ENCODE measurements around the gene CANT1. TPM values are rescaled to one million over a fixed set of nuclear protein-coding genes. Genes with fewer than 3 reads are reported as not detected.

CANT1 gene
- total and polyA plus RNA-seq, 9 donors = 18.6 to 48.8 (median 33.8) TPM

DNA sequence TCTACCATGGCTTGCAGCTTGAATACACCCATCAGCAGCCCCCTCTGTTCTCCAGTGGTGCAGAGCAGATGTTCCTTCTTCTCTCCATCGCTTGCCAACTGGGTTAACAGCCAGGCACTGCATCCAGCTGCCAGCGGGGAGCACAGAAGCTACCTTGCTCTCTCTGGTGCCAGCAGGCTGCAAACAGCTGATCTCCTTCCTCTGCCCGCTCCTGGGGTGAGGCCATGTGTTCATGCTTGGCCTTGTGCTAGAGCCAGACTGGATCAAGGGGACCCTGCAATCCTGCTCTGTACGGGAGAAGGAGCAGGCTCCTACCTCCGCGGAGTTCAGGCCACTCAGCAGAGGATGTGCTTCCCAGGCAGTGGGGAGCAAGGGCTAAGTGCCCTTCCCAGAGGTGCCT lies 41.0 kb upstream of the CANT1 start:
- peak in 1 of 5 donors; percentile 24 for DNase-seq
- intact Hi-C loops (cut with DNase I) = no loop called here
- Histone ChIP-seq H3K4me1 (ENCODE audit: insufficient read depth) (no peaks in the 10 kb centered on the region), H3K36me3 (no peaks in the 10 kb centered on the region), H3K27me3 (no peaks in the 10 kb centered on the region), H3K4me3 (no peak overlapping the region), H3K9me3 (no peaks in the 10 kb centered on the region), H3K27ac (no peak overlapping the region)
- 87 to 97% (median 88%) methylated on average over 6 of the region's 6 CpGs for WGBS, 3 donors
- TF ChIP-seq, protein P1, sequence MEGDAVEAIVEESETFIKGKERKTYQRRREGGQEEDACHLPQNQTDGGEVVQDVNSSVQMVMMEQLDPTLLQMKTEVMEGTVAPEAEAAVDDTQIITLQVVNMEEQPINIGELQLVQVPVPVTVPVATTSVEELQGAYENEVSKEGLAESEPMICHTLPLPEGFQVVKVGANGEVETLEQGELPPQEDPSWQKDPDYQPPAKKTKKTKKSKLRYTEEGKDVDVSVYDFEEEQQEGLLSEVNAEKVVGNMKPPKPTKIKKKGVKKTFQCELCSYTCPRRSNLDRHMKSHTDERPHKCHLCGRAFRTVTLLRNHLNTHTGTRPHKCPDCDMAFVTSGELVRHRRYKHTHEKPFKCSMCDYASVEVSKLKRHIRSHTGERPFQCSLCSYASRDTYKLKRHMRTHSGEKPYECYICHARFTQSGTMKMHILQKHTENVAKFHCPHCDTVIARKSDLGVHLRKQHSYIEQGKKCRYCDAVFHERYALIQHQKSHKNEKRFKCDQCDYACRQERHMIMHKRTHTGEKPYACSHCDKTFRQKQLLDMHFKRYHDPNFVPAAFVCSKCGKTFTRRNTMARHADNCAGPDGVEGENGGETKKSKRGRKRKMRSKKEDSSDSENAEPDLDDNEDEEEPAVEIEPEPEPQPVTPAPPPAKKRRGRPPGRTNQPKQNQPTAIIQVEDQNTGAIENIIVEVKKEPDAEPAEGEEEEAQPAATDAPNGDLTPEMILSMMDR (IDR thresholded peaks at IDR 0.05) = no peak
- TF ChIP-seq EP300 (IDR thresholded peaks at IDR 0.05) = no peak
- TF ChIP-seq POLR2A (IDR thresholded peaks at IDR 0.05) = no peak

DNA sequence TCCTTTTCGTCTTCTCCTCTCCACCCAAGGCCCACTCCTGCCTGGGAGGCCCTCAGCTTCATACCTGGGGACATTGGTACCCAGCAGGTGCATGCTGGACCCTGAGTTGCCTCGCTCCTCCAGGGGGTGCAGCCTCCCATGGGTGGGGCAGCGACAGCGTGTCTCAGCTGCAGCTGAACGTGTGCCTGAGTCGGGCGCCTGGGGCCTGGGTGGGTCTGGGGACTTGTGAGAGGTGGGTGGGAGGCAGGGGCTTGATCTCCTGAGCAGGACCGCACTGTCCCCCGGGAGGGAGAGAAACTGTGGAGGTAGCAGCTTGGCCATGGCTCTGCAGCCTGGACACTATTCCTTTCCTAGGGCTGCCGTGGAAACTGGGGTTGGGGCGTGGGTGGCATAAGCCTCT lies 40.3 kb upstream of the CANT1 start:
- H3K36me3 ChIP-seq = no peaks in the 10 kb centered on the region
- no peak for TF ChIP-seq POLR2A (IDR thresholded peaks at IDR 0.05)
- TF ChIP-seq EP300 (IDR thresholded peaks at IDR 0.05) = no peak
- TF ChIP-seq, protein P1 (IDR thresholded peaks at IDR 0.05) = no peak
- H3K4me3 ChIP-seq = no peak overlapping the region
- H3K27ac ChIP-seq = no peak overlapping the region
- WGBS, 3 donors = 95 to 97% (median 96%) methylated on average over 11 of the region's 11 CpGs
- DNase-seq = peak in 1 of 5 donors; percentile 17
- intact Hi-C loops (cut with DNase I) = loop anchor here in 1 of 4 donors (5.0 kb wide), 1 partner anchor 37 kb away; no protein-coding TSS in a partner anchor
- H3K4me1 ChIP-seq (ENCODE audit: insufficient read depth) = no peaks in the 10 kb centered on the region
- H3K9me3 ChIP-seq = no peaks in the 10 kb centered on the region
- no peaks in the 10 kb centered on the region for H3K27me3 ChIP-seq

DNA sequence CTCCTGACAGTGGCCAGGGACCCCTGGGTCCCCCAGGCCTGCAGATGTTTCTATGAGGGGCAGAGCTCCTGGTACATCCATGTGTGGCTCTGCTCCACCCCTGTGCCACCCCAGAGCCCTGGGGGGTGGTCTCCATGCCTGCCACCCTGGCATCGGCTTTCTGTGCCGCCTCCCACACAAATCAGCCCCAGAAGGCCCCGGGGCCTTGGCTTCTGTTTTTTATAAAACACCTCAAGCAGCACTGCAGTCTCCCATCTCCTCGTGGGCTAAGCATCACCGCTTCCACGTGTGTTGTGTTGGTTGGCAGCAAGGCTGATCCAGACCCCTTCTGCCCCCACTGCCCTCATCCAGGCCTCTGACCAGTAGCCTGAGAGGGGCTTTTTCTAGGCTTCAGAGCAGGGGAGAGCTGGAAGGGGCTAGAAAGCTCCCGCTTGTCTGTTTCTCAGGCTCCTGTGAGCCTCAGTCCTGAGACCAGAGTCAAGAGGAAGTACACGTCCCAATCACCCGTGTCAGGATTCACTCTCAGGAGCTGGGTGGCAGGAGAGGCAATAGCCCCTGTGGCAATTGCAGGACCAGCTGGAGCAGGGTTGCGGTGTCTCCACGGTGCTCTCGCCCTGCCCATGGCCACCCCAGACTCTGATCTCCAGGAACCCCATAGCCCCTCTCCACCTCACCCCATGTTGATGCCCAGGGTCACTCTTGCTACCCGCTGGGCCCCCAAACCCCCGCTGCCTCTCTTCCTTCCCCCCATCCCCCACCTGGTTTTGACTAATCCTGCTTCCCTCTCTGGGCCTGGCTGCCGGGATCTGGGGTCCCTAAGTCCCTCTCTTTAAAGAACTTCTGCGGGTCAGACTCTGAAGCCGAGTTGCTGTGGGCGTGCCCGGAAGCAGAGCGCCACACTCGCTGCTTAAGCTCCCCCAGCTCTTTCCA lies 39.5 kb upstream of the CANT1 start:
- Histone ChIP-seq H3K36me3 (no peaks in the 10 kb centered on the region), H3K27ac (no peak overlapping the region), H3K9me3 (no peaks in the 10 kb centered on the region), H3K4me3 (no peak overlapping the region), H3K27me3 (no peaks in the 10 kb centered on the region), H3K4me1 (ENCODE audit: insufficient read depth) (no peaks in the 10 kb centered on the region)
- DNase-seq = peak in 1 of 5 donors; percentile 12
- intact Hi-C loops (cut with DNase I) = loop anchor here in 1 of 4 donors (5.0 kb wide), 1 partner anchor 38 kb away; no protein-coding TSS in a partner anchor
- WGBS, 3 donors = 84 to 85% (median 85%) methylated on average over 21 of the region's 21 CpGs
- TF ChIP-seq EP300 (IDR thresholded peaks at IDR 0.05) (no peak), POLR2A (IDR thresholded peaks at IDR 0.05) (no peak)
- TF ChIP-seq, protein P1 (IDR thresholded peaks at IDR 0.05) = no peak

DNA sequence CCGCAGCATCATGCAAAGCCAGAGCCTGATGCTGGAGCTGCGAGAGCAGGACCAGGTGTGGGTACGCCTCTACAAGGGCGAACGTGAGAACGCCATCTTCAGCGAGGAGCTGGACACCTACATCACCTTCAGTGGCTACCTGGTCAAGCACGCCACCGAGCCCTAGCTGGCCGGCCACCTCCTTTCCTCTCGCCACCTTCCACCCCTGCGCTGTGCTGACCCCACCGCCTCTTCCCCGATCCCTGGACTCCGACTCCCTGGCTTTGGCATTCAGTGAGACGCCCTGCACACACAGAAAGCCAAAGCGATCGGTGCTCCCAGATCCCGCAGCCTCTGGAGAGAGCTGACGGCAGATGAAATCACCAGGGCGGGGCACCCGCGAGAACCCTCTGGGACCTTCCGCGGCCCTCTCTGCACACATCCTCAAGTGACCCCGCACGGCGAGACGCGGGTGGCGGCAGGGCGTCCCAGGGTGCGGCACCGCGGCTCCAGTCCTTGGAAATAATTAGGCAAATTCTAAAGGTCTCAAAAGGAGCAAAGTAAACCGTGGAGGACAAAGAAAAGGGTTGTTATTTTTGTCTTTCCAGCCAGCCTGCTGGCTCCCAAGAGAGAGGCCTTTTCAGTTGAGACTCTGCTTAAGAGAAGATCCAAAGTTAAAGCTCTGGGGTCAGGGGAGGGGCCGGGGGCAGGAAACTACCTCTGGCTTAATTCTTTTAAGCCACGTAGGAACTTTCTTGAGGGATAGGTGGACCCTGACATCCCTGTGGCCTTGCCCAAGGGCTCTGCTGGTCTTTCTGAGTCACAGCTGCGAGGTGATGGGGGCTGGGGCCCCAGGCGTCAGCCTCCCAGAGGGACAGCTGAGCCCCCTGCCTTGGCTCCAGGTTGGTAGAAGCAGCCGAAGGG lies 38.6 kb upstream of the CANT1 start:
- intact Hi-C loops (cut with DNase I) = loop anchor here in 1 of 4 donors (5.0 kb wide), 1 partner anchor 39 kb away; no protein-coding TSS in a partner anchor
- no peaks in the 10 kb centered on the region for H3K9me3 ChIP-seq

More for the DNA sequence above, 38.6 kb upstream of the CANT1 start:
- Histone ChIP-seq H3K36me3 (no peaks in the 10 kb centered on the region), H3K27ac (no peak overlapping the region), H3K4me3 (no peak overlapping the region), H3K27me3 (no peaks in the 10 kb centered on the region), H3K4me1 (ENCODE audit: insufficient read depth) (no peaks in the 10 kb centered on the region)
- TF ChIP-seq, protein P1 (IDR thresholded peaks at IDR 0.05) = no peak
- TF ChIP-seq POLR2A (IDR thresholded peaks at IDR 0.05) = no peak
- no peak for TF ChIP-seq EP300 (IDR thresholded peaks at IDR 0.05)
- DNase-seq = peak in 1 of 5 donors; percentile 35
- 87 to 90% (median 88%) methylated on average over 41 of the region's 41 CpGs for WGBS, 3 donors

All from ovary (tissue), 9 donors.